AG09309 (cell line): ENCODE results near the gene MISFA.
A peak's percentile ranks its signal among the peaks of the same experiment; 100 is the strongest.
"Not testable (repeated sequence)": the region's sequence is repeated elsewhere in the genome, so short reads cannot be mapped to it uniquely, and the experiment has no call there.

Source experiments
- DNase-seq: peaks from one replicate; pipeline ENCODE4 v3.0.0-alpha.2; 2010; ENCODE audit warnings: low read depth
- H3K4me3 ChIP-seq: 2 replicates; pipeline ENCODE4 v1.5.1; 2011; ENCODE audit warnings: mild to moderate bottlenecking, low read depth, low read length, moderate library complexity; ENCODE audit not compliant: control insufficient read depth
- CTCF ChIP-seq: IDR thresholded peaks from 2 replicates; pipeline ENCODE4 v1.5.1; 2011; ENCODE audit warnings: mild to moderate bottlenecking, low read depth, low read length, inconsistent platforms; ENCODE audit not compliant: insufficient read depth, control insufficient read depth; ENCODE audit errors: missing control alignments

MISFA gene

DNA sequence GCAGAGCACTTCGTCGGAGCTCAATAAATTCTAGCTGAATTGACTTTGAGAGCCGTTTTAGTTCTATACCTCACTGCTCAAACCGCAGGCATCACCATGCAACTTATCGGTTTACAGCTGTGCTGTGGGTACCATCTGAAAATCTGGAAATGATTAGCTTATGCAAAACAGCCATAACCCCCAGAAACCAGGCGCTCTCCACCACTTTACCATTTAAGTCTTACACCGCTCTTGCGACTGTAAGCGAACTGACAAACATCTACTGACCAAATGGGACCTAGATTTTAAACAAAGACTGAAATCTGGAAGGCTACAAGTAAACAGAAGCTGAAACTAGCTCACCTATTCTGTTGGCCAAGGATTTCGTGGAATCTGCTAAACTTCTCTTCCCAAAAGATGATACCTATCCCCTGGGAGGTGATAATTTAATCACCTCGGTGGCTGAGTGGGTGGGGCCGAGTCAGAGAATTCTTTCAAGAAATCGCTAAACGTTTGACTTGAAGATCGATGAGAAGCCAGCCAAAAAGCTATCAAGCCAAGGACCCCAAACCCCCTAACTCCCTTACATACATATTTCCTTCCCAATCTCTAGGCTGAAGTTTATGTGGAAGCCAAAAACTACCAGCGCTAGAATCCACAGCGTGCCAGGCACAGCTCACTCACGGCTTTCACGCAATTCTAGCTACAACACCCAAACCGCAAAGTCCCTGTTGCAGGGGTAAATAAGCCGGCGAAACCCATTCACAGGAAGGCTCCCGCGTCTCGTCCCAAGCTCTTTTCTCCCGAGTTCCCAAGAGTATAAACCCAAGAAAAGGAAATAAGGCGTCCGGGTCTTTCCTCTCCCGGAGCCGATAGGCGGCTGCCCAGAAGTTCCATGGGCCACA, 33.9 kb downstream of the MISFA start:
- TF ChIP-seq CTCF = no peak
- no peak for DNase-seq

GRCh38 chr11:18634140-18635032, 34.8 kb downstream of the MISFA start, which contains the start of gene SPTY2D1:
TSS of gene SPTY2D1 (minus strand) at chr11:18634342. CDS start at chr11:18634257, 85 bp downstream.
- peak within 1 kb of the TSS; percentile 82 for H3K4me3 ChIP-seq
- no peak for TF ChIP-seq CTCF
- DNase-seq = peak; percentile 96

More for the DNA sequence above, 33.9 kb downstream of the MISFA start:
- H3K4me3 ChIP-seq = peak overlapping the region; percentile 82

GRCh38 chr11:18641677-18642076, 42.1 kb downstream of the MISFA start:
- no peak for TF ChIP-seq CTCF
- H3K4me3 ChIP-seq = no peak overlapping the region
- no peak for DNase-seq

GRCh38 chr11:18643034-18643433, 43.4 kb downstream of the MISFA start:
- DNase-seq, H3K4me3 ChIP-seq: not testable (repeated sequence)

DNA sequence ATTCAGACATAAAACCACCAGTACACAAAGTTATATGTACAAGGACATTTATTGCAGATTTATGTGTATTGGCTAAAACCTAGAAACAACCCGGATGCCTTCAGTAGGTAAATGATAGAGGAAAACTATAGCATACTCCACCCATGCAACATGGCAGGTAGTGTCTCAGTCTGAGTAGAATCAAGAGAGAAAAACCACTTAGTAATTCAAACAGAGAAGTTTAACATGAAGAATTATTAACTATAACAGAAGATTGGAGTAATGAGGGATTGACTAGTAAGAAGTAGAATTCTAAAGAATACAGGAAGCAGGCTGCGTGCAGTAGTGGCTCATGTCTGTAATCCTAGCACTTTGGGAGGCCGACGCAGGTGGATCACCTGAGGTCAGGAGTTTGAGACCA, 50.8 kb downstream of the MISFA start:
- H3K4me3 ChIP-seq = no peak overlapping the region
- no peak for TF ChIP-seq CTCF
- DNase-seq = no peak

DNA sequence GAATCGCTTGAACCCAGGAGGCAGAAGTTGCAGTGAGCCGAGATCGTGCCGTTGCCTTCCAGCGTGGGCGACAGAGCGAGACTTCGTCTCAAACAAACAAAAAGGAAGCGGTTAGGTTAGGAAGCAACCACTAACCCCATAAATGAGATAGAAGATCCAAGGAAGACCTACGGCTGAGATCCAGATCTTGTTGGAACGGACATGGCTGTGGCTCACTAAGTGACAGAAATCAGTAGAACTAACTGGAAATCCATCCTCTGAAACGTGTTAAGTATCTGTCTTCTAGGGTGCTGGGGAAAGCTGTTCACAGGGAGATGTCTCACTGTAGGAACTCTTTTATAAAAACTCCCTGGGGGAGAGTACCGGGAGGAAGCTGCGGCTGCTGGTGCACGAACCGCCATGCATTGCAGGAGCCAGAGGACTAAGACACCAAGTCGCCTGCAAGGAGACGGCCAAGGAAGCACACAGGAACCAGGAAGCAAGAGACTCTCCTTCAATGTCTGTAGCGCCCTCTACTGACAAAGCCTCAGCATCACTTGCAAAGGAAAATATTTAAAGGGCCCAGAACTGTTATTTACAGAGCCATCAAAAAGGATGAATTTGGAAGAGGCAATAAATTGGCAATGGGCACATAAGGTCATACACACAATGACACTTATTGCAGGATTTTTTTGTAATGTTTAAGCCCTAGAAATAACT, 51.4 kb downstream of the MISFA start:
- DNase-seq = no peak
- H3K4me3 ChIP-seq = no peak overlapping the region
- TF ChIP-seq CTCF = peak; percentile 51
